Fibroblast of lung (primary cell): ENCODE data around the gene RCAN1. TPM values are rescaled to one million over a fixed set of nuclear protein-coding genes. Genes with fewer than 3 reads are reported as not detected.

Experiments used
- DNase-seq, 2 donors: peaks; one replicate each; pipeline versions ENCODE4 v3.0.0 to v3.0.0-alpha.2; 2010; ENCODE audit warnings: low read depth in 2 of 2
- H2AFZ ChIP-seq: 2 replicates; pipeline ENCODE4 v1.5.1; 2012; ENCODE audit warnings: low read length, control low read depth, inconsistent platforms
- H3K27ac ChIP-seq: 2 replicates; pipeline ENCODE4 v1.5.1; 2011; ENCODE audit warnings: low read length, control low read depth; ENCODE audit not compliant: insufficient read depth
- H3K27me3 ChIP-seq: 2 replicates; pipeline ENCODE4 v1.5.1; 2011; ENCODE audit warnings: mild to moderate bottlenecking, low read length; ENCODE audit not compliant: control insufficient read depth, insufficient read depth
- H3K36me3 ChIP-seq: 2 replicates; pipeline ENCODE4 v1.5.1; 2011; ENCODE audit warnings: low read length; ENCODE audit not compliant: control insufficient read depth, insufficient read depth
- H3K4me1 ChIP-seq: 2 replicates; pipeline ENCODE4 v1.5.1; 2011; ENCODE audit warnings: low read length; ENCODE audit not compliant: control insufficient read depth, insufficient read depth; ENCODE audit errors: extremely low read depth
- H3K4me2 ChIP-seq: 2 replicates; pipeline ENCODE4 v1.5.1; 2011; ENCODE audit warnings: low read length, control low read depth; ENCODE audit not compliant: insufficient read depth; ENCODE audit errors: extremely low read depth
- H3K4me3 ChIP-seq, 4 experiments: fragments of 200-600 bp in 1 of 4; sonication (generic) in 1 of 4; replicated peaks in 1 of 4; 2 replicates each; pipeline ENCODE4 v1.5.1; 2011 to 2016; ENCODE audit warnings: low read length in 4 of 4, low read depth in 3 of 4, mild to moderate bottlenecking in 3 of 4, control low read depth in 2 of 4, inconsistent platforms in 1 of 4, mixed read lengths in 1 of 4; ENCODE audit not compliant: insufficient read depth in 1 of 4; ENCODE audit errors: control extremely low read depth in 1 of 4
- H3K79me2 ChIP-seq: 2 replicates; pipeline ENCODE4 v1.5.1; 2012; ENCODE audit warnings: mild to moderate bottlenecking, low read length, inconsistent platforms; ENCODE audit not compliant: control insufficient read depth, insufficient read depth
- H3K9ac ChIP-seq: 2 replicates; pipeline ENCODE4 v1.5.1; 2011; ENCODE audit warnings: mild to moderate bottlenecking, low read length, control low read depth; ENCODE audit not compliant: insufficient read depth
- H3K9me3 ChIP-seq: 2 replicates; pipeline ENCODE4 v1.5.1; 2012; ENCODE audit warnings: low read depth, low read length; ENCODE audit not compliant: control insufficient read depth, insufficient read depth
- H4K20me1 ChIP-seq: 2 replicates; pipeline ENCODE4 v1.5.1; 2011; ENCODE audit warnings: low read length; ENCODE audit not compliant: control insufficient read depth, insufficient read depth; ENCODE audit errors: extremely low read depth
- CTCF ChIP-seq, 2 donors: IDR thresholded peaks in 1 of 2; conservative IDR thresholded peaks in 1 of 2; 1 replicate in 1 of 2; 2 replicates in 1 of 2; pipeline ENCODE4 v1.5.1; 2011 to 2012; ENCODE audit warnings: low read length in 2 of 2, control low read depth in 1 of 2, inconsistent platforms in 1 of 2, low read depth in 1 of 2, mild to moderate bottlenecking in 1 of 2
- EZH2 ChIP-seq: IDR thresholded peaks from 2 replicates; pipeline ENCODE4 v1.5.1; 2012; ENCODE audit warnings: low read length, control low read depth, mild to moderate bottlenecking; ENCODE audit errors: missing control alignments
- polyA plus RNA-seq, 2 donors: library from polyadenylated mRNA; depleted of rRNA in 1 of 2; stranded (reverse) in 1 of 2; unstranded in 1 of 2; fragments of >200 nt; gene quantifications; 2 replicates each; pipeline ENCODE4 v1.2.1, GENCODE V29; 2011 to 2012; ENCODE audit warnings: missing spikeins in 1 of 2
- total RNA-seq: library from RNA; depleted of rRNA; stranded (reverse); fragments of >200 nt; gene quantifications from 2 replicates; pipeline ENCODE4 v1.2.1, GENCODE V29; 2014

Gene RCAN1
- total and polyA plus RNA-seq, 2 donors (not counting 1 experiment from before 2014, with no cell fraction given), result 94.8 to 259 TPM

GRCh38 chr21:34639250-34639649 is 24.3 kb upstream of the RCAN1 start:
- Histone ChIP-seq H3K4me3 (no peak overlapping the region), H3K36me3 (no peaks in the 10 kb centered on the region), H3K27ac (no peak overlapping the region), H3K9me3 (no peaks in the 10 kb centered on the region), H2AFZ (no peak overlapping the region), H3K4me2 (no peak overlapping the region), H3K27me3 (peaks cover 2% of the 10 kb centered on the region), H3K9ac (no peak overlapping the region), H3K79me2 (no peaks in the 10 kb centered on the region), H3K4me1 (no peaks in the 10 kb centered on the region), H4K20me1 (no peaks in the 10 kb centered on the region)
- no peak for DNase-seq
- TF ChIP-seq EZH2, result no peak
- no peak for TF ChIP-seq CTCF (conservative IDR thresholded peaks at IDR 0.05 in 1 of 2, IDR thresholded peaks at IDR 0.05 in 1 of 2; ENCODE audit: low read depth in 1 of 2, low read length in 2 of 2)

GRCh38 chr21:34636961-34637360 is 22.0 kb upstream of the RCAN1 start:
- no peak for TF ChIP-seq CTCF (conservative IDR thresholded peaks at IDR 0.05 in 1 of 2, IDR thresholded peaks at IDR 0.05 in 1 of 2; ENCODE audit: low read depth in 1 of 2, low read length in 2 of 2)
- no peak for TF ChIP-seq EZH2
- Histone ChIP-seq H2AFZ (no peak overlapping the region), H3K4me2 (no peak overlapping the region), H3K79me2 (no peaks in the 10 kb centered on the region), H3K27ac (no peak overlapping the region), H3K9me3 (no peaks in the 10 kb centered on the region), H3K36me3 (no peaks in the 10 kb centered on the region), H3K4me1 (no peaks in the 10 kb centered on the region), H3K4me3 (no peak overlapping the region), H3K27me3 (peaks cover 8% of the 10 kb centered on the region), H4K20me1 (no peaks in the 10 kb centered on the region), H3K9ac (no peak overlapping the region)
- DNase-seq, result no peak

- TF ChIP-seq CTCF (conservative IDR thresholded peaks at IDR 0.05 in 1 of 2, IDR thresholded peaks at IDR 0.05 in 1 of 2; ENCODE audit: low read depth in 1 of 2, low read length in 2 of 2) (peak in 1 of 2 donors; percentile 26), EZH2 (no peak)
Observed at GRCh38 chr21:34635307-34635706, 20.4 kb upstream of the RCAN1 start.

More at GRCh38 chr21:34635307-34635706, 20.4 kb upstream of the RCAN1 start:
- H3K27ac ChIP-seq, result no peak overlapping the region
- no peak overlapping the region for H2AFZ ChIP-seq
- peaks cover 17% of the 10 kb centered on the region for H3K27me3 ChIP-seq
- DNase-seq, result no peak
- H3K36me3 ChIP-seq, result no peaks in the 10 kb centered on the region
- H3K9me3 ChIP-seq, result no peaks in the 10 kb centered on the region
- no peak overlapping the region for H3K4me3 ChIP-seq
- no peaks in the 10 kb centered on the region for H3K4me1 ChIP-seq
- H3K4me2 ChIP-seq, result no peak overlapping the region
- no peaks in the 10 kb centered on the region for H3K79me2 ChIP-seq
- H4K20me1 ChIP-seq, result no peaks in the 10 kb centered on the region
- no peak overlapping the region for H3K9ac ChIP-seq
